Activated T-cell treated with anti-CD3 and anti-CD28 coated beads for 1 hour (primary cell): ENCODE results near the gene MS4A10.
"Not testable (repeated sequence)": the region's sequence is repeated elsewhere in the genome, so short reads cannot be mapped to it uniquely, and the experiment has no call there.

ENCODE experiments used
- DNase-seq: peaks from one replicate; pipeline ENCODE4 v3.0.0-alpha.2; 2020; ENCODE audit warnings: low read depth

MS4A10 gene

GRCh38 chr11:60785136-60785535, at the start of gene MS4A10:
Gene MS4A10, plus strand, starts transcription at chr11:60785333. Its CDS starts 5,003 bp downstream, at chr11:60790336.
- no peak for DNase-seq

GRCh38 chr11:60739114-60739513, 46.0 kb upstream of the MS4A10 start:
- no peak for DNase-seq

GRCh38 chr11:60740573-60740972, 44.6 kb upstream of the MS4A10 start:
- DNase-seq: no peak

- DNase-seq: no peak
Observed at GRCh38 chr11:60741421-60741820, 43.7 kb upstream of the MS4A10 start.

- DNase-seq: no peak
Observed at GRCh38 chr11:60743058-60743457, 42.1 kb upstream of the MS4A10 start.

- no peak for DNase-seq
Observed at GRCh38 chr11:60744114-60744513, 41.0 kb upstream of the MS4A10 start.

- DNase-seq: no peak
Observed at GRCh38 chr11:60747359-60747873, 37.7 kb upstream of the MS4A10 start.

- no peak for DNase-seq
Observed at GRCh38 chr11:60748225-60748624, 36.9 kb upstream of the MS4A10 start.

GRCh38 chr11:60748821-60749220, 36.3 kb upstream of the MS4A10 start:
- DNase-seq: no peak

- DNase-seq: no peak
Observed at GRCh38 chr11:60750911-60751310, 34.2 kb upstream of the MS4A10 start.

- no peak for DNase-seq
Observed at GRCh38 chr11:60753309-60753708, 31.8 kb upstream of the MS4A10 start.

- no peak for DNase-seq
Observed at GRCh38 chr11:60754887-60755286, 30.2 kb upstream of the MS4A10 start.

GRCh38 chr11:60756307-60757032, 28.7 kb upstream of the MS4A10 start, which contains the start of gene MS4A15:
Gene MS4A15, plus strand, starts transcription at chr11:60756867. Its CDS starts 6,867 bp downstream, at chr11:60763734.
- DNase-seq: no peak

GRCh38 chr11:60757231-60757800, 27.8 kb upstream of the MS4A10 start:
- no peak for DNase-seq

- not testable (repeated sequence) for DNase-seq
Observed at GRCh38 chr11:60758671-60759070, 26.5 kb upstream of the MS4A10 start.

GRCh38 chr11:60759438-60760225, 25.5 kb upstream of the MS4A10 start:
- not testable (repeated sequence) for DNase-seq

- no peak for DNase-seq
Observed at GRCh38 chr11:60761436-60762190, 23.5 kb upstream of the MS4A10 start.

- no peak for DNase-seq
Observed at GRCh38 chr11:60762851-60763691, 22.1 kb upstream of the MS4A10 start.

- no peak for DNase-seq
Observed at GRCh38 chr11:60763692-60764369, 21.3 kb upstream of the MS4A10 start.

- no peak for DNase-seq
Observed at GRCh38 chr11:60764879-60765278, 20.3 kb upstream of the MS4A10 start.
